HG03457 (cell line): ENCODE measurements around the gene DNAH12.
"Not testable (repeated sequence)": the region's sequence is repeated elsewhere in the genome, so short reads cannot be mapped to it uniquely, and the experiment has no call there.

ENCODE experiments used
- ATAC-seq: cut with Tn5 transposase; IDR thresholded peaks from one replicate; pipeline ENCODE4 v1.9.1; 2021; ENCODE audit warnings: moderate number of reproducible peaks; ENCODE audit not compliant: unreplicated experiment

Gene DNAH12

GRCh38 chr3:57530071-57530608 is 14.0 kb downstream of the DNAH12 start:
- no peak for ATAC-seq

DNA sequence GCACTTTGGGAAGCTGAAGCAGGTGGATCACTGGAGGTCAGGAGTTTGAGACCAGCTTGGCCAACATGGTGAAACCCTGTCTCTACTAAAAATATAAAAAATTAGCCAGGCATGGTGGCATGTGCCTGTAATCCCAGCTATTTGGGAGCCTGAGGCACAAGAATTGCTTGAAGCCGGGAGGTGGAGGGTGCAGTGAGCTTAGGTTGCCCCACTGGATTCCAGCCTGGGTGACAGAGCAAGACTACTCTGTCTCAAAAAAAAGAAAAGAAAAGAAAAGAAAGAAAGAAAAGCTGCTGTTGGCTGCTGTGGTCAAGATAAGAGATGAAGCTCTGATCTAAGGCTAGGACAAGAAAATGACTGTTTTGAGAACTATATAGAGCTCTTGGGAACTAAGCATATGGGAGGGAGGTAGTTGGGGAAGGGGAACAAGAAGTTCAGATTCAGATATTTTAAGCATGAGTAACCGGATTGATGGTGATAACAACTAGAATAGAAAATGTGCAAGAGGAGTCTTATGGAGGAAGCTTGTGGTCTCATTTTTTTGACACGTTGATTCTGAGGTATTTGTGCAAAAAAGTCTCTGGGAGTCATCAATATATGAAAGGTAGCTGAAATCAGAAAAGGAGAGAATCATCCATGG is 25.7 kb downstream of the DNAH12 start:
- ATAC-seq, result no peak

DNA sequence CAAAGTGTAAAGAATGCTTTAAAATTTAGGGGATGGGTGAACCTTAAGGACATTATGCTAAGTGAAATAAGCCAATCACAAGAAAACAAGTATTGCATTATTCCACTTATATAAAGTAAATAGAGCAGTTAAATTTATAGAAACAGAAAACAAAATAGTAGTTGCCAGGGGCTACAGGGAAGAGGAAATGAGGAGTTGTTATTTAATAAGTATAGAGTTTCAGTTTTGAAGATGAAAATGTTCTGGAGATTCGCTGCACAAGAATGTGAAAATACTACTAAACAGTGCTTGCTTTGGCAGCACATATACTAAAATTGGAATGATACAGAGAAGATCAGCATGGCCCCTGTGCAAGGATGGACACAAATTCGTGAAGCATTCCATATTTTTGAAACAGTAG is 32.0 kb downstream of the DNAH12 start:
- no peak for ATAC-seq

GRCh38 chr3:57505901-57506300 is 38.2 kb downstream of the DNAH12 start:
- no peak for ATAC-seq

GRCh38 chr3:57500506-57500905 is 43.6 kb downstream of the DNAH12 start:
- ATAC-seq, result no peak

GRCh38 chr3:57497904-57498303 is 46.2 kb downstream of the DNAH12 start:
- ATAC-seq, result no peak

DNA sequence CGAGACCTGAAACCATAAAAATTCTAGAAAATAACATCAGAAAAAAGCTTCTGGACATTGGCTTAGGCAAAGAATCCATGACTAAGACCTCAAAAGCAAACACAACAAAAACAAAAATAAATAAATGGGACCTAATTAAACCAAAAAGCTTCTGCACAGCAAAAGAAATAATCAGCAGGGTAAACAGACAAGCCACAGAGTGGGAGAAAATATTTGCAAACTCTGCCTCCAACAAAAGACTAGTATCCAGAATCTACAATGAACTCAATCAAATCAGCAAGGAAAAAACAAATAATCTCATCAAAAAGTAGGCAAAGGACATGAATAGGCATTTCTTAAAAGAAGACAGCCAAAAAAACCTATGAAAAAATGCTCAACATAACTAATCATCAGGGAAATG is 59.6 kb downstream of the DNAH12 start:
- ATAC-seq, result no peak

GRCh38 chr3:57477193-57477592 is 67.0 kb downstream of the DNAH12 start:
- not testable (repeated sequence) for ATAC-seq

GRCh38 chr3:57464801-57465200 is 79.3 kb downstream of the DNAH12 start:
- no peak for ATAC-seq

GRCh38 chr3:57464011-57464410 is 80.1 kb downstream of the DNAH12 start:
- ATAC-seq, result no peak

GRCh38 chr3:57451150-57451846 is 92.8 kb downstream of the DNAH12 start:
- ATAC-seq, result no peak

GRCh38 chr3:57449276-57449847 is 94.8 kb downstream of the DNAH12 start:
- ATAC-seq, result not testable (repeated sequence)

DNA sequence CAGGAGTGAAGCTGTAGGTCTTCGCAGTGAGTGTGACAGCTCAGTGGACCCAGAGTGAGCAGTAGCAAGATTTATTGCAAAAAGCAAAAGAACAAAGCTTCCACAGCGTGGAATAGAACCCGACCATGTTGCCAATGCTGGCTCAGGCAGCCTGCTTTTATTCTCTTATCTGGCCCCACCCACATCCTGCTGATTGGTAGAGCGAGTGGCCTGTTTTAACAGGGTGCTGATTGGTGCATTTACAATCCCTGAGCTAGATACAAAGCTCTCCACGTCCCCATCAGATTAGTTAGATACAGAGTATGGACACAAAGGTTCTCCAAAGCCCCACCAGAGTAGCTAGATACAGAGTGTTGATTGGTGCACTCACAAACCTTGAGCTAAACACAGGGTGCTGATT is 95.7 kb downstream of the DNAH12 start:
- not testable (repeated sequence) for ATAC-seq

- ATAC-seq, result no peak
These were observed 97.8 kb downstream of the DNAH12 start for GRCh38 chr3:57446318-57446841.

GRCh38 chr3:57444469-57444868 is 99.7 kb downstream of the DNAH12 start:
- ATAC-seq, result no peak

GRCh38 chr3:57440144-57440543 is 104.0 kb downstream of the DNAH12 start:
- not testable (repeated sequence) for ATAC-seq

- not testable (repeated sequence) for ATAC-seq
These were observed 105.7 kb downstream of the DNAH12 start for GRCh38 chr3:57438460-57438859.

DNA sequence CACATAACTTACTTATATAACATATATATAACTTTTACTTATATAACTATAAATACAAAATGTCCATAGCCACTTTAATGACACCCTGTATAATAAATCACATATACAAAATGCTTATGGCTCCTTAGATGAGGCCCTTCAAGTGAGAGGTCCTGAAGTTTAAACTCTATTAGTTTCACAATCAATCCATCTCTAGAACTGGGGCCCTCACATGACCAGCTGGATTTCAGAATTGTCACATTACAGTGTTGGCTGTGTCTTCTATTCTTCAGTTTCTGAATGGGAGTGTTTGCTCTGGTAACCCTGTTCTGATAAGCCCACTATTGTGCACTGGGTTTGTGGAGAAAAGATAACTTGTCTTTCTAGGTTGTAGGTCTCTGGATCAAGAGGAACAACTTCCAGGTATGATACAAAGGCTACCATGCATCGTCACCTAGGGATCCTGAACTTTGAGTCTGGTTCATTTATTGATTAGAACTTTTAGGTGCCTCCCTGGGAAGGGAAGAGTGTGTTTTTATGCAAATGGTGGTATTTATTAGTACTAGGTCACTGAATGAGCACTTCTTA is 107.9 kb downstream of the DNAH12 start:
- no peak for ATAC-seq

DNA sequence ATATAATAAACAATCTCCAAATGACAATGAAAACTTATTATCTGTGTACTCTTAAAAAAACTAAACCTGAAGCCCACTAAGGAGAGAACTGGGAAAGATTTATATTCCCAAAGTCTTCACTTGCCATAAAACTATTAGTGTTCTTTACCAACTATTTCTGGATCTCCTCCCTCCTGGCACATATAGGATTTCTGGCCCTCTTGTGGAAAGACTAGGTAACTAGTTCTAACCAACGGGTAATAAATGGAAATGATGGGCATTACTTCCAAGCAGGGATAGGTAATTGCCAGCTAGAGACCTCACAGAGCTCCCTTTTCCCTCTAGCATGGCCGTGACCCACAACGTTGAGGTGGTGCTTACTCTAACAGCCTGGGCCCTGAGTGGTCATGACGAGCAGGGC is 110.1 kb downstream of the DNAH12 start:
- ATAC-seq, result no peak

DNA sequence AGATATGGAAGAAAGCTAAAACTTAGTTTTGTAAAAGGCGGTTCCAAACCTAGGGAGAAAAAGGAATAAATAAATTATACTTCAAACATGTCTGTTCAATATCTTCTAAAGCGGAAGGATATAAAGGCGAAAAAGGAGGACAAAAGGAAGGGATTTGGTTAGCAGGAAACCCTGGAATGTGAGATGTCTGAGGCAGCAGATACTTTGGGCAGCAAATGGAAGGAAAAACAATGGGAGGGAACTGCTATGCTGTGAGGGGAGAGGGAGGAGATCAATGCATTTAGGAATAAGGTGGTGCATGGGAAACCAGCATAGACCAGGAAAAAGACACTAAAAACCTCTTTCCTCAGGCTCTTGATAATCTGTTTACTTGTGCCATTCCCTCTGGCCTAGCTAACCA is 120.8 kb downstream of the DNAH12 start:
- ATAC-seq, result no peak

DNA sequence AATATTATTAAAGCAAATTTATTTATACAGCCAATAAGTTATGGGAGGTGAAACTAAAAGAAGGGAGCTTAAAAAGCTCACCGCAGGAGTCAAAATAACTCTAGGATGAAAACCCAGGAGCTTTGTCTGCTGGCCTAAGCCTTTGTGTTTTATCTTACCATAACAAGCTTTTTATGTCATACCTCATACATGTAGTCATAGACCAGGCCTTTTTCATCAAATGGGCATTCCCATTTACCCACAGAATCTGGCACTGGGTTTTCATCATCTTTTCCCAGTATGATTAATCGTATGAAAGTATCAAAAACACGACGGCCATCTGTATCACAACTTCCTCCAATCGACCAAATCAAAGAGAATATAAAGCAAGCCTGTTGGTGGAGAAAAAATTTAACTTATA is 122.8 kb downstream of the DNAH12 start:
- no peak for ATAC-seq
